GM12874 (cell line): ENCODE results near the gene SHANK1.

Experiments used
- CTCF ChIP-seq: IDR thresholded peaks from 2 replicates; pipeline ENCODE4 v1.5.1; 2011; ENCODE audit warnings: low read depth, mild to moderate bottlenecking, control low read depth, low read length, moderate library complexity; ENCODE audit not compliant: insufficient read depth

Gene SHANK1

GRCh38 chr19:50657222-50657669 is 62.4 kb downstream of the SHANK1 start:
- TF ChIP-seq CTCF, result no peak

GRCh38 chr19:50654882-50655281 is 64.7 kb downstream of the SHANK1 start:
- no peak for TF ChIP-seq CTCF

- TF ChIP-seq CTCF, result no peak
Measured at GRCh38 chr19:50652722-50653121, 66.9 kb downstream of the SHANK1 start.

- TF ChIP-seq CTCF, result no peak
Measured at GRCh38 chr19:50651174-50651573, 68.4 kb downstream of the SHANK1 start.

- TF ChIP-seq CTCF, result no peak
Measured at GRCh38 chr19:50649433-50650391, 69.9 kb downstream of the SHANK1 start, which contains the start of gene C19orf81. TSS of gene C19orf81 (plus strand) at chr19:50649445. CDS start at chr19:50649445, 0 bp downstream.

- no peak for TF ChIP-seq CTCF
Measured at GRCh38 chr19:50648659-50649058, 70.9 kb downstream of the SHANK1 start.

- TF ChIP-seq CTCF, result no peak
Measured at GRCh38 chr19:50647879-50648615, 71.6 kb downstream of the SHANK1 start.
